HG02610 (cell line): ENCODE data around the gene CFAP45.
A peak's percentile ranks its signal among the peaks of the same experiment; 100 is the strongest.
"Not testable (repeated sequence)": the region's sequence is repeated elsewhere in the genome, so short reads cannot be mapped to it uniquely, and the experiment has no call there.

Experiments
- ATAC-seq: cut with Tn5 transposase; IDR thresholded peaks from one replicate; pipeline ENCODE4 v1.9.1; 2021; ENCODE audit warnings: mild to moderate bottlenecking, moderate library complexity; ENCODE audit not compliant: unreplicated experiment

The CFAP45 gene

DNA sequence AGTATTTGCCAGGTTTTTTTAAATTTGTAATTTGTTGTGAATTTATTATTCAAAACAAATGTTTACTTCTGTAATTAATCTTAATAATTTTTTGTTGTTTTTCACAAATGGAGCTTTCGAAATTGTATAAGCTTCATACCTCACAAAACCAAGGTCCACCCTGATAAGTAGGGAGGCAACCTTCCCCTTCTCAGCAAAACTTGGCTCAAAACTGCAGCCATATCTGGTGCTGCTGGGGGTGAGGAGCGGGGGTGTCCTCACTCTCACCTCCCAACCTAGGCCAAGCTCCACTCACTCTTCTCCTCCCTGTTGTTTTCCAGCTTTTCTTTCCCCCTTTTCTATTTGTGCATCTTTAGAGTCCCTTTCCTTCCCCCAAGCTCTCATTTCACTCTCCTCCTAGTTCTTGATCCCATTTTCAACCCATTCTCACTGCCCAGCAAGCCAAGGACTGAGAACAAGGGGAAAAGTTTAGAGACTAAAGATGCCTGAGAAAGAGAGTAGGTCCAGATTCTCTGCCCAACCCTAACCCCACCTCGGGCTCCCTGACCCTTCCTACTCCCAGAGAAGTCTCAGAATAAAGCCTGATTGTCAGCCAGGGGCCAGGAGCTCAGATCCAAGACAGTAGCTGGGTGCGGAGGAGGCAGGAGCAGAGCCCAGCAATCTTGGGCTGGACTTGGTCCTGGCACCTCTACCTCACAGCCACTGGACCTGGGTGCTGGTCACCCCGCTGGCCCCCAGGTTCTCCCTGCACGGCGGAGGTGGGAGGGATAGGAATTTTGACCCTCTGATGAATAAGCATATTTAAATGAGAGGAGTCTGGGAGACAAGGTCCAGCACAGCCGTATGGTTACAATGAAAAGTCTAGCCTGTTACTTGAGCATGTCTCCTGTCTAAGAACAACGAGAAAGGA is 8.3 kb upstream of the CFAP45 start:
- no peak for ATAC-seq

DNA sequence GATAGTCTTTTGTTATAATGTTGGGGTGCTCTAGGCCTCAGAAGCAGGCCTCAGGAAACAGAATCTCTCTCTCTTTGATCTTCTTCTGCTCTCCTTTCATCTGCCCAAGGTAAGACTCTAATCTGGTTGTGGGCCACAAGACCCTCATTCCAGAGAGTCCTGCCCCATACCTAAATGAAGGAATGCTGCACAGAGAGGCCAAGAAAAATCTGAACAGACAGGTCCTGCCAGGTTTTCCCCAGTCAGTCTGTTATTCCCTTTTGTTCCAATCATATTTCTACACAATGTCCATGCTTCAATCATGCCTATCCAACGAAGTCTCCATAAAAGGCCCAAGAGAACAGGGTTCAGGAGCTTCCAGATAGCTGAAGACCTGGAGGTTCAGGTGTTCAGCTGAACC is 7.0 kb upstream of the CFAP45 start:
- ATAC-seq, result no peak

- ATAC-seq, result not testable (repeated sequence)
These were observed 4.1 kb upstream of the CFAP45 start for GRCh38 chr1:159904036-159904435.

GRCh38 chr1:159902541-159902940 is 2.6 kb upstream of the CFAP45 start:
- no peak for ATAC-seq

- no peak for ATAC-seq
These were observed 893 bp upstream of the CFAP45 start for GRCh38 chr1:159900755-159901360.

GRCh38 chr1:159899634-159900033 is 331 bp downstream of the CFAP45 start:
- ATAC-seq, result not testable (repeated sequence)

- ATAC-seq, result no peak
These were observed 1.4 kb downstream of the CFAP45 start for GRCh38 chr1:159898527-159898926.

- ATAC-seq, result no peak
These were observed 2.0 kb downstream of the CFAP45 start for GRCh38 chr1:159897962-159898361.

GRCh38 chr1:159896546-159896930 is 3.4 kb downstream of the CFAP45 start:
- no peak for ATAC-seq

- ATAC-seq, result no peak
These were observed 4.0 kb downstream of the CFAP45 start for GRCh38 chr1:159895836-159896545.

DNA sequence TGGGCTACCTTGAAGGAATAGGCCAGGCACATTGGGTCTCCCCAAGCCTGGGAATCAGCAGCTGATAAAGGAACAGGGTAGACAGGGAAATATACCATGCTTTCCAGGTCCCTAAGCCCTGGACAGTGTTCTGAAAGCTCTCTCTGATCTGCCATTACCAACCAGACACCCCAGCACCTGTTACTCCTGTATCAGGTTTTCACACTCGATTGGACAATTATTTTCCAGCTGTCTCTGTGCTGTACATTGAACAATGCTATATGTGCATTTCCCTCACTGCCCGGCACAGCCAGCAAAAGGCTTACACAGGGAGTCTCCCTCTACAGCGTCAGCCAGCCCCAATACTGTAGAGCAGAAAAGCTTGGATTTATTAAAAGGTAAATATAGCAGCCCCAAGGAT is 4.7 kb downstream of the CFAP45 start:
- no peak for ATAC-seq

GRCh38 chr1:159892944-159893343 is 7.0 kb downstream of the CFAP45 start:
- ATAC-seq, result no peak

GRCh38 chr1:159891275-159892157 is 8.4 kb downstream of the CFAP45 start:
- peak; percentile 55 for ATAC-seq

DNA sequence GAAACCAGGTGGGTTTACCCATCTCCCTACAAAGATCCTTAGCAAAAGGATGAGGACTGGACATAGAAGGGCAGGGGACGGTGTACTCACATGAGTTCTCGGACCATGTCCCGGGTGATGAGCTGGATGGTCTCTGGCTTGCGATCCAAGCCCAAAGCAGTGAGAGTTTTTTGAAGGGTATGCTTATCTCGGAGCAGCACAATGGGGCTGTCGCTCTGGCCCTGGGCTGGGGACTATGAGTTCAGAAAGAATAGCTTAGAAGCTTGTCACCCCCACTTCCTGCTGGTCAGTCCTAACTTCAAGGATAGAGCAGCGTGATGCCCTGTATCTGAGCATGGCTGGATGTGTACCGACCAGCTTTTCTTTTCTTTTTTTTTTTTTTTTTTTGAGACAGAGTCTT is 9.6 kb downstream of the CFAP45 start:
- no peak for ATAC-seq

GRCh38 chr1:159889821-159890252 is 10.1 kb downstream of the CFAP45 start:
- peak; percentile 93 for ATAC-seq

- no peak for ATAC-seq
These were observed 10.8 kb downstream of the CFAP45 start for GRCh38 chr1:159889202-159889601.

GRCh38 chr1:159884296-159884695 is 15.7 kb downstream of the CFAP45 start:
- ATAC-seq, result no peak

- ATAC-seq, result no peak
These were observed 16.8 kb downstream of the CFAP45 start for GRCh38 chr1:159883134-159883533.

DNA sequence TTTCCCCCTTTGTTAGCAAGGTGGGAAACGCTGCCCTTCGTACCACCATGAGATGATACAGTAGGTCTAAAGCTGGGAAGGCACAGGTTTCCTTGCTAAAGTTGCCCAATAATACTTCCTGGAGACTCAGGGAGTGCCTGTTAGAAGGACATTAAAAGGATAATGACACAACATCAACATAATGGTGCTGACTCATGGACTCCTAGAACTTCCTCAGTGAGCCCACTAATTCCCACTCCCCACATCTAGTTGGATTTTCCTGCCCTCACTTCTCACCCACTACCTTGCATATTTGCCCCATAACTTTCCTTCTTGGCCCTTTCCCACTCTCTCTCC is 17.5 kb downstream of the CFAP45 start:
- ATAC-seq, result no peak

GRCh38 chr1:159881622-159882526 is 18.1 kb downstream of the CFAP45 start:
- ATAC-seq, result no peak
